HEK293T (cell line): ENCODE results near the gene PRAMEF20.
"Not testable (repeated sequence)": the region's sequence is repeated elsewhere in the genome, so short reads cannot be mapped to it uniquely, and the experiment has no call there.

ENCODE experiments used
- ARNT ChIP-seq: fragments of 450-650 bp; IDR thresholded peaks from 2 replicates; pipeline ENCODE4 v1.6.1; 2017; ENCODE audit warnings: mild to moderate bottlenecking
- FOXA1 ChIP-seq: fragments of 450-650 bp; IDR thresholded peaks from 2 replicates; pipeline ENCODE4 v1.6.1; 2016; ENCODE audit warnings: mild to moderate bottlenecking
- FOXK2 ChIP-seq: fragments of 450-650 bp; IDR thresholded peaks from 2 replicates; pipeline ENCODE4 v1.6.1; 2016; ENCODE audit warnings: mild to moderate bottlenecking
- FOXM1 ChIP-seq: fragments of 450-650 bp; IDR thresholded peaks from 2 replicates; pipeline ENCODE4 v1.6.1; 2017; ENCODE audit warnings: mild to moderate bottlenecking, borderline replicate concordance
- LEF1 ChIP-seq: fragments of 450-650 bp; IDR thresholded peaks from 2 replicates; pipeline ENCODE4 v1.6.1; 2017; ENCODE audit warnings: mild to moderate bottlenecking, borderline replicate concordance
- NFRKB ChIP-seq: fragments of 450-650 bp; IDR thresholded peaks from 2 replicates; pipeline ENCODE4 v1.6.1; 2016; ENCODE audit warnings: mild to moderate bottlenecking, moderate library complexity
- SP1 ChIP-seq: fragments of 450-650 bp; IDR thresholded peaks from 2 replicates; pipeline ENCODE4 v1.6.1; 2017
- SUZ12 ChIP-seq: fragments of 450-650 bp; IDR thresholded peaks from 2 replicates; pipeline ENCODE4 v1.6.1; 2016; ENCODE audit warnings: mild to moderate bottlenecking
- TARDBP ChIP-seq: fragments of 450-650 bp; IDR thresholded peaks from 2 replicates; pipeline ENCODE4 v1.6.1; 2016
- ZNF384 ChIP-seq: fragments of 450-650 bp; IDR thresholded peaks from 2 replicates; pipeline ENCODE4 v1.6.1; 2016

DNA sequence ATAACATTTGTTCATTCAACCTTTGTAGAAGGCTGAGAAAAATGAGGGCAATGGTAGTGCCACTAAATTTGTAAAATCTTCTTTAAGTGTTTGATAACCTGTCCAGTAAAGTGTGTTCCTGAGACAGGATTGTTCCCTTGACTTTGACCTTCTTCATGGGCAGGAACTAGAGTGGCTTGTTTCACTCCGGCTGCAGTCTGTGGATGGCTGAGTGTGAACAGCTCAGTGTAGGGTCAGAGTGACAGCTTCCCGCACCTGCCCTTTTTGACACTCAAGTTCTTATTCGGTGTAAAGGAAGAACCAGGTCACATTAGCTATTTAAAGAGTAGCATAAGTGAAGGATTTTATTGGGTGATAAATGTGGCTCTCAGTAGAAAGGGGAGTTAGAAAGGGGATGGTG, 29.9 kb upstream of the PRAMEF20 start:
- not testable (repeated sequence) for TF ChIP-seq ARNT, TARDBP, SUZ12, FOXA1, FOXK2, SP1, LEF1, ZNF384, FOXM1, NFRKB
